HL-60 (cell line): ENCODE results near the gene RGPD4.

Experiments used
- GABPA ChIP-seq: IDR thresholded peaks from 2 replicates; pipeline ENCODE4 v1.6.1; 2012; ENCODE audit warnings: low read depth
- TF ChIP-seq, protein P1 (sequence below): IDR thresholded peaks from one replicate; pipeline ENCODE4 v1.5.1; 2011; ENCODE audit warnings: low read length, control low read depth, inconsistent platforms; ENCODE audit not compliant: insufficient read depth
- TF ChIP-seq, protein P2 (sequence below): IDR thresholded peaks from 2 replicates; pipeline ENCODE4 v1.6.1; 2012; ENCODE audit warnings: low read depth; ENCODE audit not compliant: insufficient replicate concordance

DNA sequence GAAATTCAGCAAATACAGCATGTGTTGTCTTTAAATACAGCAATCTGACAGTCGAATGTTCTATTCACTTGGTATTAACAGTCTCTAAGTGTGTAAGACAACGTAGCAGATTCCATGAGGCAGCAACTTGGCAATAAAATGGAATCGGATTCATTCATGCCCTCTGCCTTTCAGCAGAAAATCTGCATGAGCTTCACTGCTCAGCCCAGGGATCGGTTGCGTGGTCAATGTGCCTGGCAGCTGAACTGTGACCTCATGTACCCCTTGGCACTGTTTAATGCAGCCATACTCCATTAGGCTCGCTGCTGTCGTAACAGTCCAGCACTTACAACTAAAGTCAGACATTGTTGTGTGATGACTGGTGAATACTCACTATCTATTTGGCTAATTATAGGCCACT, 17.7 kb upstream of the RGPD4 start:
- TF ChIP-seq, protein P1, sequence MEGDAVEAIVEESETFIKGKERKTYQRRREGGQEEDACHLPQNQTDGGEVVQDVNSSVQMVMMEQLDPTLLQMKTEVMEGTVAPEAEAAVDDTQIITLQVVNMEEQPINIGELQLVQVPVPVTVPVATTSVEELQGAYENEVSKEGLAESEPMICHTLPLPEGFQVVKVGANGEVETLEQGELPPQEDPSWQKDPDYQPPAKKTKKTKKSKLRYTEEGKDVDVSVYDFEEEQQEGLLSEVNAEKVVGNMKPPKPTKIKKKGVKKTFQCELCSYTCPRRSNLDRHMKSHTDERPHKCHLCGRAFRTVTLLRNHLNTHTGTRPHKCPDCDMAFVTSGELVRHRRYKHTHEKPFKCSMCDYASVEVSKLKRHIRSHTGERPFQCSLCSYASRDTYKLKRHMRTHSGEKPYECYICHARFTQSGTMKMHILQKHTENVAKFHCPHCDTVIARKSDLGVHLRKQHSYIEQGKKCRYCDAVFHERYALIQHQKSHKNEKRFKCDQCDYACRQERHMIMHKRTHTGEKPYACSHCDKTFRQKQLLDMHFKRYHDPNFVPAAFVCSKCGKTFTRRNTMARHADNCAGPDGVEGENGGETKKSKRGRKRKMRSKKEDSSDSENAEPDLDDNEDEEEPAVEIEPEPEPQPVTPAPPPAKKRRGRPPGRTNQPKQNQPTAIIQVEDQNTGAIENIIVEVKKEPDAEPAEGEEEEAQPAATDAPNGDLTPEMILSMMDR = no peak
- TF ChIP-seq, protein P2, sequence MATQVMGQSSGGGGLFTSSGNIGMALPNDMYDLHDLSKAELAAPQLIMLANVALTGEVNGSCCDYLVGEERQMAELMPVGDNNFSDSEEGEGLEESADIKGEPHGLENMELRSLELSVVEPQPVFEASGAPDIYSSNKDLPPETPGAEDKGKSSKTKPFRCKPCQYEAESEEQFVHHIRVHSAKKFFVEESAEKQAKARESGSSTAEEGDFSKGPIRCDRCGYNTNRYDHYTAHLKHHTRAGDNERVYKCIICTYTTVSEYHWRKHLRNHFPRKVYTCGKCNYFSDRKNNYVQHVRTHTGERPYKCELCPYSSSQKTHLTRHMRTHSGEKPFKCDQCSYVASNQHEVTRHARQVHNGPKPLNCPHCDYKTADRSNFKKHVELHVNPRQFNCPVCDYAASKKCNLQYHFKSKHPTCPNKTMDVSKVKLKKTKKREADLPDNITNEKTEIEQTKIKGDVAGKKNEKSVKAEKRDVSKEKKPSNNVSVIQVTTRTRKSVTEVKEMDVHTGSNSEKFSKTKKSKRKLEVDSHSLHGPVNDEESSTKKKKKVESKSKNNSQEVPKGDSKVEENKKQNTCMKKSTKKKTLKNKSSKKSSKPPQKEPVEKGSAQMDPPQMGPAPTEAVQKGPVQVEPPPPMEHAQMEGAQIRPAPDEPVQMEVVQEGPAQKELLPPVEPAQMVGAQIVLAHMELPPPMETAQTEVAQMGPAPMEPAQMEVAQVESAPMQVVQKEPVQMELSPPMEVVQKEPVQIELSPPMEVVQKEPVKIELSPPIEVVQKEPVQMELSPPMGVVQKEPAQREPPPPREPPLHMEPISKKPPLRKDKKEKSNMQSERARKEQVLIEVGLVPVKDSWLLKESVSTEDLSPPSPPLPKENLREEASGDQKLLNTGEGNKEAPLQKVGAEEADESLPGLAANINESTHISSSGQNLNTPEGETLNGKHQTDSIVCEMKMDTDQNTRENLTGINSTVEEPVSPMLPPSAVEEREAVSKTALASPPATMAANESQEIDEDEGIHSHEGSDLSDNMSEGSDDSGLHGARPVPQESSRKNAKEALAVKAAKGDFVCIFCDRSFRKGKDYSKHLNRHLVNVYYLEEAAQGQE = no peak
- TF ChIP-seq GABPA = no peak
